Astrocyte (in vitro differentiated cells and primary cell): ENCODE results near the gene RPP25L. TPM values are rescaled to one million over a fixed set of nuclear protein-coding genes. Genes with fewer than 3 reads are reported as not detected.

Experiments used
- DNase-seq: peaks from one replicate; pipeline ENCODE4 v3.0.0-alpha.2; 2010; ENCODE audit warnings: low read depth
- FAIRE-seq: peaks from 2 replicates; lab custom pipeline; 2011; peaks lifted over from hg19 to GRCh38; lab: Jason Lieb, UNC
- H2AFZ ChIP-seq: 2 replicates; pipeline ENCODE4 v1.6.0; 2012; ENCODE audit warnings: low read depth, low read length, inconsistent platforms
- H3K27ac ChIP-seq: 2 replicates; pipeline ENCODE4 v1.5.1; 2011; ENCODE audit warnings: low read depth, low read length, inconsistent platforms
- H3K27me3 ChIP-seq: 2 replicates; pipeline ENCODE4 v1.6.0; 2011; ENCODE audit warnings: low read length, inconsistent platforms; ENCODE audit not compliant: insufficient read depth
- H3K36me3 ChIP-seq: 2 replicates; pipeline ENCODE4 v1.5.1; 2011; ENCODE audit warnings: low read length, inconsistent platforms; ENCODE audit not compliant: insufficient read depth
- H3K4me1 ChIP-seq: 2 replicates; pipeline ENCODE4 v1.5.1; 2011; ENCODE audit warnings: low read length, inconsistent platforms; ENCODE audit not compliant: insufficient read depth
- H3K4me2 ChIP-seq: 2 replicates; pipeline ENCODE4 v1.6.0; 2012; ENCODE audit warnings: low read length, inconsistent platforms
- H3K4me3 ChIP-seq: 2 replicates; pipeline ENCODE4 v1.5.1; 2011; ENCODE audit warnings: low read depth, mild to moderate bottlenecking, low read length, inconsistent platforms; ENCODE audit not compliant: insufficient read depth
- H3K79me2 ChIP-seq: 2 replicates; pipeline ENCODE4 v1.6.0; 2012; ENCODE audit warnings: mild to moderate bottlenecking, low read length, inconsistent platforms; ENCODE audit not compliant: insufficient read depth
- H3K9ac ChIP-seq: 2 replicates; pipeline ENCODE4 v1.6.0; 2012; ENCODE audit warnings: mild to moderate bottlenecking, low read length, inconsistent platforms
- H3K9me3 ChIP-seq: 2 replicates; pipeline ENCODE4 v1.5.1; 2012; ENCODE audit warnings: low read depth, mild to moderate bottlenecking, low read length, inconsistent platforms; ENCODE audit not compliant: insufficient read depth
- H4K20me1 ChIP-seq: 2 replicates; pipeline ENCODE4 v1.6.0; 2012; ENCODE audit warnings: low read length, inconsistent platforms; ENCODE audit not compliant: insufficient read depth
- H3K27ac Mint-ChIP-seq: one replicate; pipeline ENCODE4 v1.8.0; 2021; ENCODE audit warnings: mild to moderate bottlenecking, mixed read lengths; ENCODE audit not compliant: unreplicated experiment
- H3K27me3 Mint-ChIP-seq: one replicate; pipeline ENCODE4 v1.8.0; 2021; ENCODE audit warnings: low read depth, mixed read lengths; ENCODE audit not compliant: unreplicated experiment
- H3K36me3 Mint-ChIP-seq: one replicate; pipeline ENCODE4 v1.8.0; 2021; ENCODE audit warnings: low read depth, mixed read lengths; ENCODE audit not compliant: unreplicated experiment
- H3K4me1 Mint-ChIP-seq: one replicate; pipeline ENCODE4 v1.8.0; 2021; ENCODE audit warnings: low read depth, mixed read lengths; ENCODE audit not compliant: unreplicated experiment
- H3K4me3 Mint-ChIP-seq: one replicate; pipeline ENCODE4 v1.8.0; 2021; ENCODE audit warnings: mild to moderate bottlenecking, moderate library complexity, mixed read lengths; ENCODE audit not compliant: unreplicated experiment
- H3K9me3 Mint-ChIP-seq: one replicate; pipeline ENCODE4 v1.8.0; 2021; ENCODE audit warnings: mild to moderate bottlenecking, mixed read lengths; ENCODE audit not compliant: unreplicated experiment
- EZH2 ChIP-seq: IDR thresholded peaks from 2 replicates; pipeline ENCODE4 v1.6.1; 2012; ENCODE audit warnings: mild to moderate bottlenecking, low read length, inconsistent platforms; ENCODE audit not compliant: insufficient read depth
- total RNA-seq: library from RNA; stranded (reverse); gene quantifications from 2 replicates; pipeline ENCODE4 v1.2.1, GENCODE V29; 2021
- TF ChIP-seq, protein P1 (sequence below): IDR thresholded peaks from 2 replicates; pipeline ENCODE4 v1.5.1; 2011; ENCODE audit warnings: low read depth, mild to moderate bottlenecking, inconsistent platforms, low read length, moderate library complexity; ENCODE audit not compliant: insufficient read depth

RPP25L gene
- total RNA-seq, 1 donor from 2014 or later, result 13.9 TPM

DNA sequence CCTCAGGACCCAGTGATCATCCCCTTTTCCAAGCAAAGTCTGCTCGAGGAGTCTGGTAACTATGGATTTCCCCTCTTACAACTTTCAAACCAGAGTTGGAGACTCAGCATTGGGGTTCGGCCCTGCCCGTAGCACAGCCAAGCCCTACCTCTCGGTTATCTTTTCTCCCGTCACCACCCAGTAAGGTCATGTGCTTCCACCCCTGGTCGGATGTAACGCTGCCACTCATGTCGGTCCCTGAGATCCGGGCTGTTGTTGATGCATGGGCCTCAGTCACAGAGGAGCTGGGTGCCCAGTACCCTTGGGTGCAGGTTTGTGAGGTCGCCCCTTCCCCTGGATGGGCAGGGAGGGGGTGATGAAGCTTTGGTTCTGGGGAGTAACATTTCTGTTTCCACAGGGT, 35.8 kb upstream of the RPP25L start:
- TF ChIP-seq EZH2, result no peak
- TF ChIP-seq, protein P1, sequence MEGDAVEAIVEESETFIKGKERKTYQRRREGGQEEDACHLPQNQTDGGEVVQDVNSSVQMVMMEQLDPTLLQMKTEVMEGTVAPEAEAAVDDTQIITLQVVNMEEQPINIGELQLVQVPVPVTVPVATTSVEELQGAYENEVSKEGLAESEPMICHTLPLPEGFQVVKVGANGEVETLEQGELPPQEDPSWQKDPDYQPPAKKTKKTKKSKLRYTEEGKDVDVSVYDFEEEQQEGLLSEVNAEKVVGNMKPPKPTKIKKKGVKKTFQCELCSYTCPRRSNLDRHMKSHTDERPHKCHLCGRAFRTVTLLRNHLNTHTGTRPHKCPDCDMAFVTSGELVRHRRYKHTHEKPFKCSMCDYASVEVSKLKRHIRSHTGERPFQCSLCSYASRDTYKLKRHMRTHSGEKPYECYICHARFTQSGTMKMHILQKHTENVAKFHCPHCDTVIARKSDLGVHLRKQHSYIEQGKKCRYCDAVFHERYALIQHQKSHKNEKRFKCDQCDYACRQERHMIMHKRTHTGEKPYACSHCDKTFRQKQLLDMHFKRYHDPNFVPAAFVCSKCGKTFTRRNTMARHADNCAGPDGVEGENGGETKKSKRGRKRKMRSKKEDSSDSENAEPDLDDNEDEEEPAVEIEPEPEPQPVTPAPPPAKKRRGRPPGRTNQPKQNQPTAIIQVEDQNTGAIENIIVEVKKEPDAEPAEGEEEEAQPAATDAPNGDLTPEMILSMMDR, result no peak
- Histone ChIP-seq H3K9ac (peak overlapping the region; percentile 89), H3K36me3 (no peaks in the 10 kb centered on the region), H4K20me1 (peaks cover 4% of the 10 kb centered on the region), H2AFZ (no peak overlapping the region), H3K4me2 (peak overlapping the region; percentile 99), H3K79me2 (peaks cover 8% of the 10 kb centered on the region), H3K4me3 (no peak overlapping the region), H3K9me3 (no peaks in the 10 kb centered on the region), H3K4me1 (peaks cover 32% of the 10 kb centered on the region), H3K27ac (no peak overlapping the region), H3K27me3 (no peaks in the 10 kb centered on the region)
- Mint-ChIP-seq H3K4me1 (peaks cover 26% of the 10 kb centered on the region), H3K4me3 (peak overlapping the region; percentile 90), H3K36me3 (peaks cover 4% of the 10 kb centered on the region), H3K27ac (peak overlapping the region; percentile 34), H3K27me3 (no peaks in the 10 kb centered on the region), H3K9me3 (no peaks in the 10 kb centered on the region)
- no peak for FAIRE-seq
- no peak for DNase-seq

DNA sequence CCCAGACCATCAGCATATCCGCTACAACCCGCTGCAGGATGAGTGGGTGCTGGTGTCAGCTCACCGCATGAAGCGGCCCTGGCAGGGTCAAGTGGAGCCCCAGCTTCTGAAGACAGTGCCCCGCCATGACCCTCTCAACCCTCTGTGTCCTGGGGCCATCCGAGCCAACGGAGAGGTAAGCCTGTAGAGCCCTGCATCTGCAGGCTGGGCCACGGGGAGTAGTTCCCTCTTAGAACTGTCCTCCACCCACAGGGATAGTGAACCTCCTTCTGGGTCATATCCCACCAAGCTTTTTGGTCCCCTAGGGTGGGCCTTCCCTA, 35.1 kb upstream of the RPP25L start:
- Histone ChIP-seq H3K4me1 (peaks cover 26% of the 10 kb centered on the region), H3K27ac (peak overlapping the region; percentile 54), H3K9me3 (no peaks in the 10 kb centered on the region), H3K4me2 (peak overlapping the region; percentile 99), H4K20me1 (peaks cover 4% of the 10 kb centered on the region), H2AFZ (peak overlapping the region; percentile 99), H3K79me2 (peaks cover 8% of the 10 kb centered on the region), H3K9ac (peak overlapping the region; percentile 89), H3K36me3 (no peaks in the 10 kb centered on the region), H3K27me3 (no peaks in the 10 kb centered on the region), H3K4me3 (peak overlapping the region; percentile 85)
- DNase-seq, result no peak
- no peak for FAIRE-seq
- Mint-ChIP-seq H3K27ac (peak overlapping the region; percentile 12), H3K36me3 (peaks cover 4% of the 10 kb centered on the region), H3K4me1 (peaks cover 20% of the 10 kb centered on the region), H3K4me3 (peak overlapping the region; percentile 90), H3K9me3 (no peaks in the 10 kb centered on the region), H3K27me3 (no peaks in the 10 kb centered on the region)
- no peak for TF ChIP-seq EZH2
- TF ChIP-seq, protein P1, result no peak

DNA sequence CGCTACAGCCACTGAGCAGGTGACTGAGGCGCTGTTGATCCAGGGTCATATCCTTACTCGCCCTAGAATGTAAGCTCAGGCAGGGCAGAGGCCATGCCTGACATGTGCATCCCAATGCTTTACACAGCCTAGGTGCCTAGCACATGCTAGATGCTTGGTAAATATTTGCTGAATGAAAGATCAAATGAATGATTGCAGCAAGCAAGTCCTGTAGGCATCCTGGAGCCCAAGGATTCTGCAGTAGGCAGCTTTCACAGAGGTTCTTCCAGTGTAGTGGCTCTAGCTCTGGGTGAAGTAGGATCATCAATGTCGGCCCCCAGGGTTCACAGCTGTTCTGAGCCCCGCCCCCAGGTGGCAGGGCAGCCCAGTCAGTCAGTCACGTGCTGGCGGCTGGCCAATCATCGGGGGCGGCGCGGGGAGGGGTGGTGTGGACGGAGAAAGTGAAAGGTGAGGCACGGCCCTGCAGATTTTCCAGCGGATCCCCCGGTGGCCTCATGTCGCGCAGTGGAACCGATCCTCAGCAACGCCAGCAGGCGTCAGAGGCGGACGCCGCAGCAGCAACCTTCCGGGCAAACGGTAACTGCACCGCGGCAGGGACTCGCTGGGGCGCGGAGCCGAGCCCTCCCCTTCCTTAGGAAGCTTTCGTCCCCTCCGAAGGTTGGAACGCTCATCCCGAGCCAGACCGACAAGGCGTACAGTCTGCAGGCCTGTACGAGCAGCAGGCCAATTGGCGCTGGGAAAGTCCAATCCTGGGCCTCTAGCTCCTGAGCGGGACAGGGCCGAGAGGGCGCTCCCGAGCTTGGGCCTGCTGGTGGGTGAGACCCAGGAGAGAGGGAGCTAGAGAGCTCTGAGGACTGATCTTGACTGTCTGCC, 34.5 kb upstream of the RPP25L start, which contains the start of gene GALT:
TSS of gene GALT (plus strand) at position 465 of the 873 bp plus-strand sequence. CDS start at position 495, 30 bp downstream.
- peaks cover 4% of the 10 kb centered on the region for H4K20me1 ChIP-seq
- Mint-ChIP-seq H3K36me3 (peaks cover 4% of the 10 kb centered on the region), H3K9me3 (no peaks in the 10 kb centered on the region), H3K27ac (peak within 1 kb of the TSS; percentile 34), H3K4me3 (peak within 1 kb of the TSS; percentile 90), H3K27me3 (no peaks in the 10 kb centered on the region), H3K4me1 (peaks cover 15% of the 10 kb centered on the region)
- H3K9me3 ChIP-seq, result no peaks in the 10 kb centered on the region
- H3K36me3 ChIP-seq, result no peaks in the 10 kb centered on the region
- H2AFZ ChIP-seq, result peak within 1 kb of the TSS; percentile 99
- FAIRE-seq (peak; percentile 17), DNase-seq (peak; percentile 73)
- peaks cover 8% of the 10 kb centered on the region for H3K79me2 ChIP-seq
- H3K27ac ChIP-seq, result peak within 1 kb of the TSS; percentile 54
- peak within 1 kb of the TSS; percentile 99 for H3K4me2 ChIP-seq
- H3K9ac ChIP-seq, result peak within 1 kb of the TSS; percentile 89
- H3K4me1 ChIP-seq, result peaks cover 21% of the 10 kb centered on the region
- TF ChIP-seq, protein P1, result no peak
- TF ChIP-seq EZH2, result no peak
- H3K27me3 ChIP-seq, result no peaks in the 10 kb centered on the region
- H3K4me3 ChIP-seq, result peak within 1 kb of the TSS; percentile 85
